Right lobe of liver (tissue), 4 donors: ENCODE data around the gene RAD9B.

Experiments used
- POLR2A ChIP-seq: fragments of 450-650 bp; IDR thresholded peaks from one replicate; pipeline ENCODE4 v1.6.1; 2017; ENCODE audit warnings: antibody characterized with exemption, mild to moderate bottlenecking
- TF ChIP-seq, protein P1 (sequence below), 4 donors: fragments of 200-600 bp in 3 of 4; fragments of 450-650 bp in 1 of 4; IDR thresholded peaks; one replicate each; pipeline versions ENCODE4 v1.5.1 to v1.8.0; 2016 to 2022; ENCODE audit warnings: antibody characterized with exemption in 4 of 4, mild to moderate bottlenecking in 2 of 4
- donor health status: DM: no; HTN: no; CAD: no.
- donor health status: DM: no; HTN: no; CAD: no.
- donor health status: DM: no; HTN: yes; CAD: no.

GRCh38 chr12:110543965-110544364 lies 41.8 kb downstream of the RAD9B start:
- TF ChIP-seq, protein P1, sequence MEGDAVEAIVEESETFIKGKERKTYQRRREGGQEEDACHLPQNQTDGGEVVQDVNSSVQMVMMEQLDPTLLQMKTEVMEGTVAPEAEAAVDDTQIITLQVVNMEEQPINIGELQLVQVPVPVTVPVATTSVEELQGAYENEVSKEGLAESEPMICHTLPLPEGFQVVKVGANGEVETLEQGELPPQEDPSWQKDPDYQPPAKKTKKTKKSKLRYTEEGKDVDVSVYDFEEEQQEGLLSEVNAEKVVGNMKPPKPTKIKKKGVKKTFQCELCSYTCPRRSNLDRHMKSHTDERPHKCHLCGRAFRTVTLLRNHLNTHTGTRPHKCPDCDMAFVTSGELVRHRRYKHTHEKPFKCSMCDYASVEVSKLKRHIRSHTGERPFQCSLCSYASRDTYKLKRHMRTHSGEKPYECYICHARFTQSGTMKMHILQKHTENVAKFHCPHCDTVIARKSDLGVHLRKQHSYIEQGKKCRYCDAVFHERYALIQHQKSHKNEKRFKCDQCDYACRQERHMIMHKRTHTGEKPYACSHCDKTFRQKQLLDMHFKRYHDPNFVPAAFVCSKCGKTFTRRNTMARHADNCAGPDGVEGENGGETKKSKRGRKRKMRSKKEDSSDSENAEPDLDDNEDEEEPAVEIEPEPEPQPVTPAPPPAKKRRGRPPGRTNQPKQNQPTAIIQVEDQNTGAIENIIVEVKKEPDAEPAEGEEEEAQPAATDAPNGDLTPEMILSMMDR (IDR thresholded peaks at IDR 0.05) = no peak
- TF ChIP-seq POLR2A = no peak
